NAMALWA (cell line): ENCODE data around the gene NEDD4L.
"Not testable (repeated sequence)": the region's sequence is repeated elsewhere in the genome, so short reads cannot be mapped to it uniquely, and the experiment has no call there.

Experiments
- DNase-seq: peaks from one replicate; pipeline ENCODE4 v3.0.0-alpha.2; 2015; ENCODE audit warnings: low spot score

The NEDD4L gene

GRCh38 chr18:58156516-58156915, 112.5 kb downstream of the NEDD4L start:
- no peak for DNase-seq

DNA sequence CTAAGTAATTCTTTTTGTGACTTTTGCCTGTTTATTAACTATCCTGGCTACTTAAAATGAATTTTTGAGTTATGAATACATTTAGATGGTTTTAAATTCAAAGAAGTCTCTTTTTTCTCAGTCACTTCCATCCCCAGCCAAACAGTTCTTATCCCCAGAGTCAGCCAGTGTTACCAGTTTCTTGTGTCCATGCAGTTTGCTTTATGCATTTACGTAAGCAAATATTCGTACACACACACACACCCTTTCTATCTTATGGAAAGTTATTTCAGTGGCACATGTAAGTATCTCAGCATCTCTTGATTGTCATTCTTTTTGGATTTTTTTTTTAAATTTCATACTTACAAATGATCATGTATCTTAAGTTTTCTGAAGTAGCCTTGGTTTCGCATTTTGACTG, 113.2 kb downstream of the NEDD4L start:
- DNase-seq: no peak

DNA sequence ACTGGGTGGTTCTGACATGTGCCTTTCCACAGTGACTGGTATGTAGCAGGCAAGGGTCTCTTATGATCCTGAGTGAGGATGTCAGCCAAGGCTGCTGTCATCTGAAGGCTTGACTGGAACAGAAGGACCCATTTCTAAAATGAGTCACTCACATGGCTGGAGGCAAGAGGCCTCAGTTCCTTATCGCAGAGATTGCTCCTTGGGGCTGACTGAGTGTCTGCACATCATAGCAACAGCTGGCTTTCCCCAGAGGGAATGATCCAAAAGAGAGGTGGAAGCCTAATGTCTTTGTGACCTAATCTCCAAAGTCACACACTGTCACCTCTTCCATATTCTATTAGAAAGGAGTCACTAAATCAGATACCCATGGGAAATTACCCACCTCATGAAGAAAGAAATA, 114.0 kb downstream of the NEDD4L start:
- no peak for DNase-seq

GRCh38 chr18:58158459-58158858, 114.4 kb downstream of the NEDD4L start:
- DNase-seq: no peak

DNA sequence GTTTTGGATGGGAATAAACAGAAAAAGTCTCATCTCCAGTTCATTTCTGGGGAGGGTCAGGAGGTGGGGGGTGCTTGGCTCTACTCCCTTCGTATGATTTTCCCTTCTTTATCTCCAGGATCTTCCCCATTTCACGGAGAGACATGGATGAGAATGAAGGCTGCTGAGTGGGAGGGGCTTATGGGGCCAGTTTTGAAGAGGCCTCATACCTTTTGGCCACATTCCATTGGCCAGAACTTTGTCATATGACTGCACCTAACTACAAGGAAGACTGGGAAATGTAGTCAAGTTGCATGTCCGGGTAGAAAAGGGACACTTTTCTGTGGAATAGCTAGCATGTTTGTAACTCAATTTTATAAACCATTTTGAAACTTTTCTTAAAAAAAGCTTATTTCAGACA, 117.6 kb downstream of the NEDD4L start:
- DNase-seq: peak; percentile 30

GRCh38 chr18:58162127-58162526, 118.1 kb downstream of the NEDD4L start:
- no peak for DNase-seq

GRCh38 chr18:58163004-58163590, 119.1 kb downstream of the NEDD4L start:
- DNase-seq: no peak

DNA sequence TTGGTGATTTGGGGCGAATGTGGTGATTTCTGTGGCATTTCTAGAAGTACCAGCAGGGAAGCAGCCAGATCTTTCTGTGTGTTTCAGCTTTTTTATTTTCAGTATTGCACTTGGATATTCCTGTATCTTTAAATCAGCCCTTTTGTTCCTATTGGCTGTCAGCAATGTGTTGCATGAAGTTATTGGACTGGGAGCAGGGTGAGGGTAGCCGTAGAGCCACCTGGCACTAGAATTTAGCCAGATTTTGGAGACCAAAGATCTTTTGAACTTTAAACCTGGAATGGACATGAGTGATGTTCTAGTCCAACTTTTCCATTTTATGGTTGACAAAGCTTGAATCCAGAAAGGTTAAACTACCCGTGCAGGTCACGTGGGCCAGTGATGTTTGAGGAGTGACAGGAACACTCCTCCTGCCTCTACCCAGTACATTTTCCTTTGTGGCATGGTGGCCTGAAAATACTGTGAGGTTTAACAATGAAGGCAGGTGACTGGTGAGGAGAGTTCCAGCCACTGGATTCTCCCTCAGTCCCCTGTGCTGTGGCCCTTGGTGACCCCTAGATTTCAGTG, 122.3 kb downstream of the NEDD4L start:
- DNase-seq: no peak

- no peak for DNase-seq
Observed at GRCh38 chr18:58167073-58167472, 123.0 kb downstream of the NEDD4L start.

DNA sequence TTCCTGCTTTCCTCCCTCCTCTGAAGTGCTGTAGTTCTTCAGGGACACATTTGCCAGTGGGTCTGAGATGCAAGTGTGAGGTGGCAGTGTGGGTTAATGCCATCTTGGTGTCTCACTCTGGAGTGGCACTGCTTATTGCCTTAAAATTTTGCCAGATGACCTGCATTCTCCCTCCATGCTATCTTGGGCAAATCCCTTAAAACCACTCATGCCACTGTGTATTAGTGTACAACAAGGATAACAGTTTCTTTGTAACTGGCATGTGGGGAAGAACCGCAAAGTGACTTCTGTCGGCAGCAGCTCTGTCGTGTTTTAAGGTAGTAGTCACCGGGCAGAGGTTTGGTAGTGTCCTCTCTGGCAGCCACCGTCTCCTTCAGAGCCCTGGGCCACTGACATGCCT, 124.2 kb downstream of the NEDD4L start:
- no peak for DNase-seq

- DNase-seq: no peak
Observed at GRCh38 chr18:58168993-58169392, 125.0 kb downstream of the NEDD4L start.

GRCh38 chr18:58169472-58169871, 125.4 kb downstream of the NEDD4L start:
- no peak for DNase-seq

DNA sequence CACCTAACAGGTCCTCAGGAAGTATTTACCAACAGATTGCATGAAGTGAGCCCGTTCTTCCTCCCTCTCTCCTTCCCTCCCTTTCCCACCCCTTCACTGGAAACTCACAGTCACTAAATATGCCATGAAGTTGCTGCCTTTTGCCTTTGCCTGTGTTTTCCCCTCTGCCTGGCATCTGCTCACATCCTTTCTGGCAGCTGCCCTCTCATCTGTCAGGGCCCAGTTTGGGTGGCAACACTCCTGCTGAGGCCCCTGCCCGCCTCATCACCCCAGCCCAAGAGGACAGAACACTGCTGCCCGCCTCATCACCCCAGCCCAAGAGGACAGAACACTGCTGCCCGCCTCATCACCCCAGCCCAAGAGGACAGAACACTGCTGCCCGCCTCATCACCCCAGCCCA, 126.0 kb downstream of the NEDD4L start:
- DNase-seq: not testable (repeated sequence)

GRCh38 chr18:58172031-58172430, 128.0 kb downstream of the NEDD4L start:
- DNase-seq: no peak

DNA sequence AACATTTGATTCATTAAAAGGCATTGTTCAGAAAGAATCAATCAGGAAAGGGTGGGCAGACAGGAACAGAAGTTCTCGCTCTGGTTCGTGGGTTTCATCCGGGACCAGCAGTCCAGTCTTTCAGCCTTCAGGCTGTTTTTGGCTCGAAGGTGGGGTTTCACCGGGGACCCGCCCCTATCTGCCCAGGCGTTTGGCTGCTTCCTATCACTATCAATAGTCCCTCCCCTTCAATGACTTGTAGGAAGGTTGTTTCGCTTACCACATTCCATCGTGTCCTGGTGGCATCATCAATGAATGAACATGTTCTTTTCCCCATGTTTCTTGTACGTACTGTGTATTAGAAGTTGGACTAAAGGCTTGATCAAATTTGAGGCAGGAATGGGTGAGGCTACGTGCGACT, 130.3 kb downstream of the NEDD4L start:
- no peak for DNase-seq

DNA sequence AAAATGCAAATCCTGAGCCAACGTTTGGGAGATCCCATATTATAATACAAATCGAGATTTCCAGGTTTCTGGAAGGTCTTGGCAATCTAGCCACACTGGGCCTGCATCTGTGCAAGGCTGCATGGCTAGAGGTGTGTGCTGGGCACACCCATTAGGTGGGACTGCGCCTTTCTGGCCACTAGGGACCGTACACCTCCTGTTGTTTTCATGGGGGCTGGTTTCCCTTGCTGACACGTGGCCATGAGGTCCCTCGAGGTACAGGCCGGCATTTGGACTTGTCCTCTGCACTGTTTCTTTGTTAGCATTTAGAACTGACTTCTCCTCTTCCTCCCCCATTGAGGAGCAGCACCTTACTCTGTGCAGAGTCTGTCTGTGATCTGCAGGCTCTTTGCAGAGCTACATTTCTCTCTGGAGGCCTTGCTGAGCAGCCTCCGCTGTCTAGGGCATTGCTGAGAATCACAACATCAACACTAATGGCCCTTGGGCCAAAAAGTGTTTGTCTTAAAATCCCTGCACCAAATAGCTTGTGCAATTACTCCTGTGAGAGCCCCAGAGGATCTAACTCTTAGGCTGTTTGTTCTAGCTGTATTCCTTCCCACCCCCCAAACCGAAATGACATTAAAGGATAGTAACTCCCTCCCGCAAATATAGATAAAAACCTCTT, 131.2 kb downstream of the NEDD4L start:
- DNase-seq: peak; percentile 34

DNA sequence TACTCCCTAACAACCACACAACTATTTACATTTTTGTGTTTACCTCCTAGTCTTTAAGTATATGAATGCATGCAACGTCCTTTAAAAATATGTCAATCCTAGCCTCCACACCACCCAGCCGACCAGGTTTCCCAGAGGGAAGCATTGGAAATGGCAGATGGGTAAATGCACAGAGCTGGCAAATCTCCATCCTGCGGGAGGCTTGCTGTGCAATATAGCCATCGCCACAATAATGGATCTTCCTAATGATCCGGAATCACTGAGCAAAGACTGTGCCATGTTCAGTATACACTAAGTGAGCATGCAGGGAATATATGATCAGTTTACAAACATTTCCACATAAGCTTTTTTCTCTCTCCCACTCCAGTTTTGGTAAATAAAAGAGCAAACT, 131.8 kb downstream of the NEDD4L start:
- DNase-seq: no peak

DNA sequence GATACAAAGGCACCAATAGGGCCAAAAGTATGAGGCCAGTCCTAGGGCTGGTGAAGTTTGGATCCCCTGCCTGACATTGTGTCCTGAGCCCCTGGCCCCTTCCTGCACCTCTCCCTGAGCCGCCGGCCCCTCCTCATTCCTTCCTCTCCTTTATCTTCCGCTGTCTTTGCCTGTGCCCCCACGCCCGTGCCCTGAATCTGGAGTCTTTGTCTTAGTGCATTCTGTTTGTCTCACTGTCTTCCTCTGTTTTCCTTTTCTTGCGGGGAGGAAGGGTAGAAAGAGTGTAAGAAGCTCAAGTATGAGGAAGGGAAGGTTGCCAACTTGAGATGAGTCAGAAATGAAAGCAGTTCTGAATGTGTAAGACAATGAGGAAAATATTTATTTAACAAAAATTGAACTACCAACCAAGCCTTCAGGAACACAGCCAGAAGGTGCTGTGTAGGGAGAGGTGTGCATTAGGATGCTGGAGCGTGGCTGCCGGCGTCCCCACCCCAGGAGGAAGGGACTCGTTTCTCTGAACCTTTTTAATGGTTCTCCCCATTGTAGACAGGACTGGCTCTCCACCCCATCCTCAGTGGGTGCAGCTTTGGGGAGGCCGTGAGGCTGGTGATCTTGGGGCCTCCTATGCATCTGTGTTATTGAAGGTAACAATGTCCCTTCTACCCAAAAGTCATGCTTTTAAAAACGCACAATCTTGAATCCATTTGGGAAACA, 133.1 kb downstream of the NEDD4L start:
- no peak for DNase-seq

- DNase-seq: no peak
Observed at GRCh38 chr18:58177896-58178470, 134.0 kb downstream of the NEDD4L start.

DNA sequence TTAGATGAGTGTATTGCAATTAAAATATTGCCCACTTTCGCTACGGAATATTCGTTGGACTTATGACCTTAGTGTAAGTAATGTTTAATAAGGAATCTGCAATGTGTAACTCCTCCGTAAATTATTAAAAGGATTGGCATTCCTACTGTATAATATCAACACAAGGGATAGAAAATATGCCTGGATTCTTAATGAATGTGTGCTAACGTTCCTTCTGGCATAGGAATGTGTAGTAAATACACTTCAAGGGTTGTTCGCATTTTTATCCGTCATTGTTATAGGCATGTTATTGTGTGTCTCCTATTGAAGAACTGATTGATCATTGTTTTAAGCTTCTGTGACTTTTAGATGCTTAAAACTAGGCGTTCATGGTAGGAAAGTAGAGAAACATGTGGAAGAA, 134.5 kb downstream of the NEDD4L start:
- DNase-seq: no peak

DNA sequence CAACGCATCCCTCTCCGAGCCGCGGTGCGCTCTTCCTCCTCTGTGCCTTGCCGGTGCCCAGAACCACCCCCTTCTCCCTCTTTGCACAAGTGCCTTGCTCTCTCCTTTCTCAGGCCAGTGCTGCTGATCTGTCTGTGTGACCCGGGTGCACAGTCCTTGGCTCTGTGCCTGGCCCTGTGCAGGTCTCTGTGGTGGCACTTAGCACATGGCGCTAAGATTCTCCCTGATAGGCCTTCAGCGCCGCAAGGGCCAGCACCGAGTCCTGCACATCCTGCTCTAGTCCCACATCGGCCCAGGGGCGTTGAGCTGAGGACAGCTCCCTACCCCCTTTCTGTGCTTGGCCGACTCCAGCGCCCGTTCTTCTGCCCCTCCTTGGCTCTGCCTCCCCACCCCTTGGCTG, 136.1 kb downstream of the NEDD4L start:
- no peak for DNase-seq

DNA sequence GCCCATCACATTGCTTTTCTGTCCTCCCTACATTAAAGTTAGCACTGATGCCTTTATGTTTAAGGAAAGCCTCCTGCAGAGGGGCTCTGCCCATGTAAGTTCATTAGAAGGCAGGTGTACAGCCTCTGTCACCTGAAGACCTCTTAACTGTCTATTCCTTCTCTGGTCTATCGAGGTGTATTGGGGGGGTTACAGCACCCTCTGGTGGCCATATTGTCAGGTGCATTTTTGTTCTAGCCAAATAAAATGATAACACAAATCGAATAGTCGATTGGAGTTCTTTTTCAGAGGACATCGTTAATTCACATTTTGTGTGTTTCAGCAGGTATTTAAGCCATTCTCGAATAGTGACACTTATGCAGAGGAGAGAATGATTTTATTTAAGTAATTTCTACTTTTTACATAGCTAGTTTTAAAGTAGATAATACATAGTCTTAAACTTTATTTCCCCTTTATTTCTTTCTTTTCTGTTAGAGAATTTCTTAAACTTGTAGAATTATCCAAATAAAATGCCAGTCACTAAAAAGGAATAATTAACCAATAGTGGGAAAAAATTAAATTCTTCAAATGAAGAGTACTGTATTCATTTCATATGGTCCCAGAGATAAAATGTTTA, 136.8 kb downstream of the NEDD4L start:
- DNase-seq: peak; percentile 88
